Skin epidermis (tissue), 12 donors: ENCODE measurements around the gene KIAA1614.

Experiments
- H3K27ac ChIP-seq, 21 experiments: fragments of 200-600 bp; sonication (generic) in 11 of 21; one replicate each; pipeline ENCODE4 v1.5.0; 2020; ENCODE audit warnings: mild to moderate bottlenecking in 3 of 21, inconsistent platforms in 2 of 21, moderate library complexity in 2 of 21
- H3K4me3 ChIP-seq, 7 experiments: fragments of 200-600 bp; sonication (generic) in 2 of 7; one replicate each; pipeline ENCODE4 v1.5.0; 2020; ENCODE audit warnings: inconsistent platforms in 2 of 7, mild to moderate bottlenecking in 2 of 7, moderate library complexity in 1 of 7

The KIAA1614 gene, protein sequence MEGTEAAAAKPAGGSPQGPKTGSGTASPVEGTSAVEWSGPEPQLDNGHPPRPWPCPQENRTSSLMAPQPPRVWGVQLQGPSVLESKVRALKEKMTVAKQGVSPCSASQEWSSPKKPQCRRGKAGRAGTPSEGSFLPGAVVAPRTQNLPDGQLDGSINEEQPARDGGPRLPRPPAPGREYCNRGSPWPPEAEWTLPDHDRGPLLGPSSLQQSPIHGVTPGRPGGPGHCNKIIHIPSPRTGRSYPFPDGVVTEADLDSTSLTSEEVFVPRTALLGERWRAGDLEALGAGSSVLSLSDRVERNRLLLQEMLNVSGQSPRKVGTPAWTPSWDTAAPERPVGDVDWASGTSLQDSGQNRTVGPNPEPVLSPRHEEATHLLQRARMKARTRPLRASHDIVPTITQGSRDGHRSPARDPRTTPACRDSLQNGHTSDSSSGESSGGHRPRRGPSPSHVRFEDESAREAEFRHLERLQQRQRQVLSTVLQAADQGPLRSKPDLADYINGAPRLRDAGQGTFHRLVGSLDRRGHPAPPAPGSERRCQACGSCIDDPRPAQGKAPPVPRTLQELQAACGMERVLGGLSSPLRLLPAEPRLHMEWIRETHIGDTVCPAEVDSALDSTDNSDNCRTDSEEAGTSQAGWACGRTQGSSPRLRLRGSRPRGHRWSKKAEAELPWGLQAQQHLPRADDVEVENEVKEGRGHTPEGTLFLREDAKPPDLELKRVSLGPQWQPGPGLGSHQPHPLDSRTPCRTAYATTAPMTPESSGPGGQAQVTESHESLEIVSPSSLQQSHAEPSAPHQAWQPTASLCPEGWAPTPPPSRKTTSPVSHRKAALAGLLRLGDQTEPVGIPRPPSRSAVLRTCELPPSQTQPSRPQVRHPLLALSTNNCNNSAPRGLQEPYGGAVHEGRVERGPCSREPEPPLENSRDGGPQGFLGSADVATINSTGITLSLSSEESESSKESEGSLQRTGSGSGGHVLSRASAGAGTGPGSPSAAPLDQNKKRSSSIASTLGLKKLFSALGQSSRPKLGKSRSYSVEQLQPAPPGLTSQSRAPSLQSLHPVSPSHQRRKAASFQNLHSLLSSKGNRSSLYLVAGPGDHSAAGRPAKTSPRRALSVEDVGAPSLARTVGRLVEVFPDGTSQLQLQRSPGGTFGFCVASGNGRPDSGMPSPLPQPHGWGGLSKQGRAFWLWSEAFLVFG

DNA sequence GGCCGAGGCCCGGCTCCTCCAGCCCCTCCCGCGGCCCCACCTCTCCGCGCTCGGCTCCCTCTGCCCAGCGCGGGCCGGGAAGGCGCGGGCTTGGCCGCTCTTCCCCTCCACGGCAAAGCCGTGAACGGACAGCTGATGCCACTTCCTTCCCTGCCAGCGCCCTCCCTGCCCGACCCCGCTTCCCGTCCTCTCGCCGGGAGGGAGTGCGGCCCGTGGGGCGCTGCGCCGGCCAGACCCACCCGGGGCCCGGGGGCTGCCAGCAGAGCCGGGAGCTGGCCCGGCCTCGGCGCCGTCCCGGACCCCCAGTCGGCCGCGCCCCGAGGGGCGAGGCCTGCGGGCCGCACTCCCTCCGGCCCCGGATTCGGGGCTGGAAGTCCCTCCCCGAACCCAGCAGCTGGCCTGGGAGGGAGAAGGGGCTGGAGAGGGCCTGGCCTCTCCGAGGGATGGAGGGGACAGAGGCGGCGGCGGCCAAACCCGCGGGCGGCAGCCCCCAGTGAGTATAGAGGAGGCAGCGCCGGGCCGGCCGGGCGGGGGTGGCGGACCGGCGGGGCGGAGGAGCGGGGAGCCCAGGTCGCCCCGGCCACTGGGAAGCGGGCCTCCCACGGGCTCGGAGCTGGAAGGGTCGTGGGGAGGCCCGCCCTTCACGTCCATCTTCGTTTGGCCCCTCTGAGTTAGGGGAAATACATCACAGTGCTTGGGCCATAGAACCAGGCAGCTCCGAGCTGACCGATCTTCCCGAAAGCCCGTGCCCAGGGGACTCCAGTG, at the start of gene KIAA1614:
TSS of gene KIAA1614 (plus strand) at position 97 of the 765 bp plus-strand sequence. CDS start at position 444, 347 bp downstream.
- Histone ChIP-seq H3K4me3 (peak within 1 kb of the TSS; percentile 40 to 69 (median 50)), H3K27ac (peak within 1 kb of the TSS; percentile 61 to 95 (median 81))

DNA sequence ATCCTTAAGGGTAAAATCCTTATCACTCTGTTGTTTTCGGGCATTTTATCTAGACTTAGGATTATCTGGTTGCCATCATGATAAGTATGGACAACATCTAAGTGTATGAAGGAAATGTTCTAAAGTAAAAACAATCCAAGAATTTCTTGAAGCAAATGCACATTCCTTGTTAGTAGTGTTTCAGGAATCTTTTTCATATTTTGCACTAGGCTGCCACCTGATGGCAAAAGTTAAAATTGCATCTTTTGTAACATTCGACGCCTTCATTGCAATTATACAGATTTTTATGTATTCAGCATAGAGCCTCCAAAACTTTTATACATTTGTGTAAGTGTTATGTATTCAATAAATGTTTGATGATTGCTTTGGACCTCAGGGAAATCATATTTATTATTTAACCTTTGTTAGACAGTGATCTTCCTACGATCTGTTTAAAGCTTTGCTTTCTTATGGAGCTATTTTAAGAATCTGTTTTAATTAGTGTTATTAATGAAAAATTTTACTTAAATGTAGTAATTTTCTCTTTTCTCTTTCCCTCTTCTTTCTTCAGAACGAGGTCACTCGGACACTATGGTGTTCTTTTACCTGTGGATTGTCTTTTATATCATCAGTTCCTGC, 49.4 kb upstream of the KIAA1614 start:
- Histone ChIP-seq H3K4me3 (no peak overlapping the region), H3K27ac (no peak overlapping the region)

DNA sequence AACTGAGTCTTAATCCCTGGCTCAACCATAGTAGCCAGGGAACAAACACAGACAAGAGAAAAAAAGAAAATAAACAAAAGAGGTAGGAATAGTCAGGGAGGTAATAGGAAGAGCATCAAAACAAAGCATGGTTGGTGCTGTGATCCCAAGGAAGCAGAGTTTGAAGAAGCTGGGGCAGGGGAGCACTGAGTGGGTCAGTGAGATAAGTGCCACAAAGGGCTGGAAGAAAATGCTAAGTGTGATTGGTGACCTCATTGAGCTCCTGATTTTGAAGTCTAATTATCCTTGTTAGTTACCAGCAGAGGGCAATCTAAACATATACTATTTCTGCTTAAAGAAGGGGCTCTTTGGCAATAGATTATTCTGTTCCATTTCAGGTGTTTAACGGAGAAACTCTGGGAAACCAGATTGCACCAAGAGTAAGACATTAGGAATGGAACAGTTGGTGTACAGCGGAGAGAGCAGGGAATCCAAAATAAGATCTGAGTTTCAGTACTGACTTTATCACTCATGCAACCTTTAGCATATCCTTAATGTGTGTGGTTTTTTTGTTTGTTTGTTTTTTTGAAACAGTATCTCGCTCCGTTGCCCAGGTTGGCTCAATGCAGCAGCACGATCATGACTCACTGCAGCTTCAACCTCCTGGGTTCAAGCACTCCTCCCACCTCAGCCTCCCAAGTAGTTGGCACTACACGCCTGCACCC, 30.7 kb upstream of the KIAA1614 start:
- Histone ChIP-seq H3K27ac (peak overlapping the region in 1 of 21 experiments; percentile 9), H3K4me3 (no peak overlapping the region)

DNA sequence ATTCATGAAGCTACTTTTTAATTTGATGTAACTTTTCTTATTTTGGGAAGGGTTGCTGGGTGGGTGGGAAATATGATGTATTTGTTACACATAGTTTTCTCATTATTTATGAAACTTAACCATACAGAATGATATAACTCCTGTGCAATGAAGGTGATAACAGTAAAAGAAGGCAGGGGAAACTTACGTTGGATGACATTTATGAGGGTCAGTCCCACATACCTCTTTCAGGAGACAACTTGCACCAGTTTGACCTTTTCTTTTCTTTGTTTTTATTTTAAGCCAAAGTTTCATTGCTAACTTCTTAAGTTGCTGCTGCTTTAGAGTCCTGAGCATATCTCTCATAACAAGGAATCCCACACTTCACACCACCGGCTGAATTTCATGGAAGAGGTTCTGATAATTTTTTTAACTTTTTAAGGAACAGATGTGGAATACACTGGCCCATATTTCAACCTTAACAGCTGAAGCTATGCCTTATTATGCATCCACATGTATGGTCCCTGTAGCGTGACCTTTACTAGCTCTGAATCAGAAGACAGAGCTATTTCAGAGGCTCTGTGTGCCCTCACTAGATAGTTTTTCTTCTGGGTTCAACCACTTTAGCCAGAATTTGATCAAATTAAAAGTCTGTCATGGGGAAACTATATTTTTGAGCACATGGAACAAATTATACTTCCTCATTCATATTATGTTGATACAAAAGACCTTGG, 28.0 kb upstream of the KIAA1614 start:
- no peak overlapping the region for H3K4me3 ChIP-seq
- H3K27ac ChIP-seq: no peak overlapping the region

DNA sequence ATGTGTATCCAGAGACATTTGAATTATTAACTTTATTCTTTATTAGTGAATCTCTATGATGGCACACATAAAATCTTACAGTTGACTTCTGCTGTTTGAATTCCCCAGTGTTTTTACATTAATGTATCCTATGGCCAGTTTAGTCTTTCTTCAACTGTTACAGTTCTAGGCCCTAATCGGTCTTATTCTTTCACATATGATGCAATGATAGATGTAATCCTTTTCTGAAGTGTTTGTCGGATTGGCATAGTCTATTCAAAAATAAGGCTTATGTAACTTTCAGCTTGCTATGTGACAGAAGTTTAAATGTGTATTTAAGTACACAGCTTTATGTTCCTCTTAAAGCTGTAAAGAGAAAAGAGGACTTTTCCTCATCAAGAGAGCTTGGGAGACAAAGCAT, 26.4 kb upstream of the KIAA1614 start:
- H3K4me3 ChIP-seq: no peak overlapping the region
- H3K27ac ChIP-seq: no peak overlapping the region

DNA sequence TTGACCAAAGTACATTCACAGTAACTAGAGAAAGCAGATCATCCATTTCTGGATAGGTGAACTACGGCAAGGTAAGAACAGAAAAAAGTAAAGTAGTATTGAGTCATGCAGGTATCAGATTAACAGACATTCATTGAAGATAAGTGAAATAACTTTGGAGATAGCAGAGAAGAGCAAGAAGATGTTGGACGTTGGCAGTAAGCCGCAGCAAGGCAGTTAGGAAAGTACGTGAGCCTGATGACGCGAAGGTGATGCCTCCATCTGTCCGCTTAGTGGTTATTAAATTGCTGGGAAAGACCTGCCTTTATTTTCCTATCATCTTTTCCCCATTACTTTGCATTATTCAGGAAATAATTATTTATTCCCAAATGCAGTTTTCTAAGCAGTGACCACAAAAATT, 24.9 kb upstream of the KIAA1614 start:
- Histone ChIP-seq H3K27ac (no peak overlapping the region), H3K4me3 (no peak overlapping the region)

DNA sequence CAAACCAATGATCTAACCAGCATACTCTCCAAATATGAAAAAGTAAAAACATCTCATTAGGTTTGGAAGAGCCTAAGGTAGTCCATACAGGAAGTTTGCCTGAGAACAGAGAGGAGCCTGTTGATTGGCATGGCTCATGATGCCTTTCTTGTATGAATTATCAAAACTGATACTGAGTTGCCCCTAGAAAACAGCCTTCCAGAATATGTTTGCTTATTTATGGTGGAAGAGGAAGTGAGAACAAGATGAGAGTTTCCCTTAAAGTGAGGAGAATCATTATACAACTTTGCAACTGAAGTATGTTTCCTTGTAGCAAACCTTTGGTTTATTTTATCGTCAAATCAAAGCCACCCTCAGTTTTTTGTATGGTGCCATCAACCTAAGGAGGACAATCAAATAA, 23.8 kb upstream of the KIAA1614 start:
- no peak overlapping the region for H3K27ac ChIP-seq
- H3K4me3 ChIP-seq: no peak overlapping the region

DNA sequence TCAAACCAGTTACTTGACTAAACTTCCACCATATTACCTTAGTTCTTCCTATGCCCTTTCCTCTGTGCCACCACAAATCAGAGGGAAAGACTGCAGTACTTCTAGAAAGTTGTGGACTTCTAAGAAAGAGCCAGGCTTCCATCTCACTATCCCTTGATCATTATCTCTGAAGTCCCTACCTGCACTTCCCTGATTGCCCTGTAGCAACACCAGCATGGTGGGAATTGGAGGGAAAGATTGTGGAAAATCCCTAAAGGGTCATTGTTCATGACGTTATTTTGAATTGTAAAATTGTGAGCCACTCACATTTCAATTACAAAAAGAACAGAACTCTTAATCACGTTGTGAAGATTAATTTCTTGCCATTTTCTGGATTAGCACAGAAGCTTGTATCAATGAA, 23.4 kb upstream of the KIAA1614 start:
- Histone ChIP-seq H3K27ac (no peak overlapping the region), H3K4me3 (no peak overlapping the region)

DNA sequence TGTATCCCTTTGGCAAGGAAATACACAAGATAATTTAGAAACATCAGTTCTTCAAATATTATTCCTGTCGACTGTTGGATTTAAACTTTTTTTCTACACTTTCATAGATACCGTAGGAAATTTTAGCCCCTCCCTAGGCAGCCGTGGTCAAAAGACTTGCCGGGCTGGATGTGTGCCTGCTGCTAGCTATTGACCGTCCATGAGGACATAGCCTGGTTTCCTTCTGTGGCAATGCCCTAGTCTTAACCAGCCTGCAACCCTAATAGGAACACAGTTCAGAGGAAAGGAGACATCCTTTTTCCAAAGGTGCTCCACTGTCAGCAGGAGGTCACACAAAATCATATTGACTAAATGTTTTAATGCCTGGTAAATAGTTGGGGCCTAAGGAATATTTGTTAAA, 20.4 kb upstream of the KIAA1614 start:
- no peak overlapping the region for H3K27ac ChIP-seq
- H3K4me3 ChIP-seq: no peak overlapping the region

DNA sequence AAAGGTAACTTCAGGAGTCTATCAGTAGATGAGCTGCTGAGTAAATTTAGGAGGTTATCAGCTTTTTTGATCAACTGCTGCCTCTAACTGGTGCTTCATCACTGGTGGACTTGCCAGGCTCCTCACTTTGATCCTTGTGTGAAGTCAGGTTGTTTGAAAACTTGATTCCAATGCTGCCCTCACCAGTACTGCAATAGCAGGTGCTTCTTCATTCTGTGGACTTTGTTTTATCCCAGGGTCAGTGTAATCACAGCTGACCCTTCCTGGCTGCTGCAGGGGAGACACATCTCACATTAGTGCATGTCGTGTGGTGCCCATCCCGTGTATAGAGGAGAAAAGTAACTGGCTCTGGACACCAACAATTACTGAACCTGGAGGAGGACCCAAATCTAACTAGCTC, 20.0 kb upstream of the KIAA1614 start:
- H3K27ac ChIP-seq: no peak overlapping the region

DNA sequence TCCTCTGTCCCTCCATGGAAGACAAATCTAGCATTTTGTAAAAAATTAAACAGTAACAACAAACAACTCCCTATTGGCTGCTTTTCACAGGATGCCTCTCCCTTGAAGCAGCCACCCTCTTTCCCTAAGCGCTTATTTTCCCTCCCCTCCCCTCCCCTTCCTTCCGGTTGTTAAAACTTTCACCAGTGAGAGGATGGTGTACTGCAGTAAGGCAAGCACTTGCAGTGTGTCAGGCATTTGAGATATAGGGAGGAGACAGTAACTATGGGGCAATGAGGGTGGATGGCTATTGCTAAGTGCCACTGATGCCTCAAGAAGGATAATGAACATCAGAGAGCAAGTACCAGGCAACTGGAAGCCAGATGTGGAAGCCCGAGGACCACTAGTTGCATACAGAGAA, 19.1 kb upstream of the KIAA1614 start:
- Histone ChIP-seq H3K27ac (no peak overlapping the region), H3K4me3 (no peak overlapping the region)

More for the DNA sequence above, 20.0 kb upstream of the KIAA1614 start:
- H3K4me3 ChIP-seq: no peak overlapping the region

DNA sequence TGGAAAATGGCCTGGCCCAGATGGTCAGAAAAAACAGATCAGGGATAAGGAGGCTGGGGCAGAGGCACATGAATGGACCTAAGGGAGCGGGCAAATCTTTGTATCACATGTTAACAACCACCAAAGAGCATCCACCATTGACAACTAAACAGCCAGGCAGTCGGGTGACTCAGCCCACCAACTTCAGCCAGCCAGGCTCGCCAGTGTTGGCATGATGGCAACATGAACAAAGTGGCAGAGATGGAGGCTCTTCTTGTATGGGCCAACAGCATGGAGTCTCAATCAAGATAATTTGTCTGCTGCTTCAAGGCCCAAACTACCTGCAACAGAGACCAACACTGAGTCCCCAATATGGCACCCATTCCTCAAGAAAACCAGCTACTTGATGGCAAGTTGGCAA, 16.5 kb upstream of the KIAA1614 start:
- H3K4me3 ChIP-seq: no peak overlapping the region
- no peak overlapping the region for H3K27ac ChIP-seq

DNA sequence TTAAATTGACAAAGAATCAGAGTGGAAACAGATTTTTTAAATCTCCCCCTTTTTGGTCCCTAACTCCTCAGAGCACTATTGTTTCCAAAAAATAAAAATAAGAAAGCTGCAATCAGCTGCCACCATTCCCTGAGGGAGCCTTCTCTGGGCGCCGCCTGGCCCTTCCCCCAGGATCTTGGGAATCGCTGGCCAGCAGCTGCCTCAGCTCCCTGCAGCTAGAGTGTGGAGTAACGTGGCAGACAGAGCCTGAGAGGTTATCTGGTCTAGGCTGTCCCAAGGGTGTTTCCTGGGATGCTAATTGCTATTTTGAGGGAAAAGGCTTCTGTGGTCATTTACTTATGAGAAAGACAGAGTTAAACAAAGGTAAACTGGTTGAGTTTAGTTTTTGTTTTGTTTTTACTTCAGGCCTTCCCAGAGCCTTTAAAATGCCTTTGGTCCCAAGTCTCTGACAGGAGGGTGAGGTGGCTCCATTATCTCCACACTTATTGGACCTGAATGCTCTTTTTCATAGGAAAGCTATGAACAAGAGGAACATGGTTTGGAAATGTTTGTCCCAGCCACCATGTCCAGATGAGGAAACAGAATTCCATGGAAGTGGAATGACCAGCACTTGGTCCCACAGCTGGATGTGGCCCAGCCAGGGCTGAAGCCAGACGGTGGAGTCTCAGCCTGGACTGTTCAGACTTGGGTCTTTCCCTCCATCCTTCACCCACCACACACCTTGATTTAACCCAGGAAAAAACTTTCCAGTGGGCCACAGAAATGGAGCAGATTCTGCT, 14.1 kb upstream of the KIAA1614 start:
- no peak overlapping the region for H3K27ac ChIP-seq
- no peak overlapping the region for H3K4me3 ChIP-seq

DNA sequence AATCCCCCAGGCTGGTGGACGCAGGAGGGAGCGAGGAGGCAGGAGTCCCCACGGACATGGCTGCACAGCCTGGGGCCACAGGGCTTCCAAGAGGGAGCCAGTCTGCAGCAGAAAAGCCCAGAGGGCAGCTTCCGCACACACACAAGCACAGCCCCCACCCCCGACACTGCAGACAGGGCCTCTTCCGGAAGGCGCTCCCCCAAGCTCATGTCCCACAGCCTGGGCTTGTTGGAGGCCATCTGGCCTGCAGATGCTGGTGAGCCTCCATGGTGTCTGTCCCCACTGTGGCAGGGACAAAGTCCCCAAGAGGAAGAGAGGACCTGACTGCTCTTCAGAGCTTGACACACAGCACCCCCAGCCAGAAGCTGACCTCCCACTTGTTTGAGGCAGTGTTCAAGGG, 13.4 kb upstream of the KIAA1614 start:
- Histone ChIP-seq H3K4me3 (no peak overlapping the region), H3K27ac (no peak overlapping the region)

DNA sequence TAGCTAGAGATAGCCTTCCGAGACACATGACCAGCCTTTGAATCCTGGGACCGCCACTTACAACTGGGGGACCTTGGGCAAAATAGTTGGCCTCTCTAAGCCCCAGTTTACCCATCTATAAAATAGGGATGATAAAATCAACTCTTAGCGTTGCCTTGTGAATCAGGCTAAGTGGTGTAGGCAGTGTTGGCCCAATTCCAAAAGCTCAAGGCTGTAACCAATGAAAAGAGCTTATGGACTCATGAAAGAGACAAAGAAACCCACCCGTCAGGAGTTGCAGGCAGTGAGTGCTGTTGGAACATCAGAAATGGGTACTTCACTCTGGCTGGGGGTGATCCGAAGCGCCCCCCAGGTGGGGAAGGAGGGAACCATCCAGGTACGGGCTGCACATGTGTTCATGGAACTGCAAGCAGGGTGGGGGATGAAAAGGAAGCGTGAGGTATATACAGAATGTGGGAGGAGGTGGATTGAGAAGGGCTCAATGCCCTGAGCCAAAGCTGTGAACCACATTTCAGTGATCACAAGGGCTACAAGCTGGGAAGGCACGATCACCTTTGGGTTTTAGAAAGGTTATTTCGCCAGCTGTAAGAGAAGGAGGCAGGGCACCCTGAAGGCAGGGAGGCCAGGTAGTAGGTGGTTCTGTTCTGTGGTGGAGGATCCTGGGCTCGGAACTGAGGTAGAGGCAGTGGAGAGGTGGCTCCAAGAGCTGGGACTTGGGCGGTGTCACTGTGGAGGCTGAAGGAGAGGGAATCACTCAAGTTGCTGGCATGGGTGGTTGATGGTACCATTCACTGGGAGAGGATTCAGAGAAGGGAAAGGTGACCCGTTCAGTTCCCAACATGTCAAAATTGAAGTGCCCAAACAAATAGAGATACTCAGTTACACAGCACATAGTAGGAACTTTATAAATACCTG, 11.4 kb upstream of the KIAA1614 start:
- no peak overlapping the region for H3K27ac ChIP-seq
- H3K4me3 ChIP-seq: no peak overlapping the region

DNA sequence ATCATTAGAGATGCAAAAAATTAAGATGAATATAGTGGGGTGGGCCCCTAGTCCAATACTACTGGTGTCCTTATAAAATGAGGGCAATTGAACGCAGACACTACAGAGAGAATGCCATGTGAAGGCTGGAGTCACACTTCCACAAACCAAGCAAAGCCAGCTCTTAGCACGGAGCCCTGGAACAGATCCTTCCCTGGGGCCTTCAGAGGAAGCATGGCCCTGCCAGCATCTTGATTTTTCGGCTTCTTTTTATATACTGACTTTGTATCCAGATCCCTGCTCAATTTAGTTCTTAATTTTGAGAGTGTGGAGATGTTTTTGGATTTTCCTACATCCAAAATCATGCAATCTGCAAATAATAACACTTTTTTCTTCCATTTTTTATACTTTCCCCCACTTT, 10.2 kb upstream of the KIAA1614 start:
- H3K27ac ChIP-seq: no peak overlapping the region
- no peak overlapping the region for H3K4me3 ChIP-seq
